GM19438 (cell line): ENCODE results near the gene SMAP2.

Experiments used
- ATAC-seq: cut with Tn5 transposase; IDR thresholded peaks from one replicate; pipeline ENCODE4 v1.9.1; 2021; ENCODE audit warnings: low read depth; ENCODE audit not compliant: unreplicated experiment

Gene SMAP2

GRCh38 chr1:40413527-40414252, 40.2 kb downstream of the SMAP2 start:
- ATAC-seq = no peak

GRCh38 chr1:40414331-40414730, 40.8 kb downstream of the SMAP2 start:
- ATAC-seq = no peak

GRCh38 chr1:40416709-40417108, 43.2 kb downstream of the SMAP2 start:
- ATAC-seq = no peak

- ATAC-seq = no peak
Measured at GRCh38 chr1:40421431-40422384, 48.2 kb downstream of the SMAP2 start.

- no peak for ATAC-seq
Measured at GRCh38 chr1:40422630-40423263, 49.2 kb downstream of the SMAP2 start.

- ATAC-seq = no peak
Measured at GRCh38 chr1:40423264-40423642, 49.7 kb downstream of the SMAP2 start.

- no peak for ATAC-seq
Measured at GRCh38 chr1:40423951-40424618, 50.6 kb downstream of the SMAP2 start.

GRCh38 chr1:40425198-40425597, 51.7 kb downstream of the SMAP2 start:
- ATAC-seq = no peak

- no peak for ATAC-seq
Measured at GRCh38 chr1:40431385-40431784, 57.9 kb downstream of the SMAP2 start.

- ATAC-seq = no peak
Measured at GRCh38 chr1:40432644-40433390, 59.3 kb downstream of the SMAP2 start.

GRCh38 chr1:40435471-40435870, 61.9 kb downstream of the SMAP2 start:
- ATAC-seq = no peak

GRCh38 chr1:40435876-40436275, 62.3 kb downstream of the SMAP2 start:
- no peak for ATAC-seq

- no peak for ATAC-seq
Measured at GRCh38 chr1:40438391-40439015, 65.0 kb downstream of the SMAP2 start.

GRCh38 chr1:40439247-40439646, 65.7 kb downstream of the SMAP2 start:
- ATAC-seq = no peak

GRCh38 chr1:40449684-40450494, 76.4 kb downstream of the SMAP2 start, which contains the start of gene ZFP69B:
ZFP69B (plus strand) TSS chr1:40450476; CDS start chr1:40450962, 486 bp downstream.
- peak; percentile 69 for ATAC-seq

- peak; percentile 33 for ATAC-seq
Measured at GRCh38 chr1:40450495-40451237, 77.1 kb downstream of the SMAP2 start.

- ATAC-seq = no peak
Measured at GRCh38 chr1:40451238-40451585, 77.7 kb downstream of the SMAP2 start.

GRCh38 chr1:40454873-40455272, 81.3 kb downstream of the SMAP2 start:
- ATAC-seq = no peak
